ENCODE results near the gene RPS6KA5. TPM values are rescaled to one million over a fixed set of nuclear protein-coding genes. Genes with fewer than 3 reads are reported as not detected.

RPS6KA5 gene
- total RNA-seq, 4 donors from 2014 or later = 3.1 to 10.5 (median 8.1) TPM

GRCh38 chr14:90870950-90871604 is 189.4 kb downstream of the RPS6KA5 start:
- Histone ChIP-seq H3K4me3 (no peak overlapping the region), H3K27me3 (no peaks in the 10 kb centered on the region), H3K27ac (no peak overlapping the region), H3K36me3 (peaks cover 0 to 19% (median 0%) of the 10 kb centered on the region in 3 donors), H3K4me1 (peaks cover 0 to 22% (median 3%) of the 10 kb centered on the region in 3 donors), H3K9me3 (no peaks in the 10 kb centered on the region)
- DNase-seq = no peak
- intact Hi-C loops (cut with DNase I) = no loop called here
- TF ChIP-seq, protein P1, sequence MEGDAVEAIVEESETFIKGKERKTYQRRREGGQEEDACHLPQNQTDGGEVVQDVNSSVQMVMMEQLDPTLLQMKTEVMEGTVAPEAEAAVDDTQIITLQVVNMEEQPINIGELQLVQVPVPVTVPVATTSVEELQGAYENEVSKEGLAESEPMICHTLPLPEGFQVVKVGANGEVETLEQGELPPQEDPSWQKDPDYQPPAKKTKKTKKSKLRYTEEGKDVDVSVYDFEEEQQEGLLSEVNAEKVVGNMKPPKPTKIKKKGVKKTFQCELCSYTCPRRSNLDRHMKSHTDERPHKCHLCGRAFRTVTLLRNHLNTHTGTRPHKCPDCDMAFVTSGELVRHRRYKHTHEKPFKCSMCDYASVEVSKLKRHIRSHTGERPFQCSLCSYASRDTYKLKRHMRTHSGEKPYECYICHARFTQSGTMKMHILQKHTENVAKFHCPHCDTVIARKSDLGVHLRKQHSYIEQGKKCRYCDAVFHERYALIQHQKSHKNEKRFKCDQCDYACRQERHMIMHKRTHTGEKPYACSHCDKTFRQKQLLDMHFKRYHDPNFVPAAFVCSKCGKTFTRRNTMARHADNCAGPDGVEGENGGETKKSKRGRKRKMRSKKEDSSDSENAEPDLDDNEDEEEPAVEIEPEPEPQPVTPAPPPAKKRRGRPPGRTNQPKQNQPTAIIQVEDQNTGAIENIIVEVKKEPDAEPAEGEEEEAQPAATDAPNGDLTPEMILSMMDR (IDR thresholded peaks at IDR 0.05) = no peak
- TF ChIP-seq POLR2A (IDR thresholded peaks at IDR 0.05) = no peak
- WGBS, 2 donors = 37 to 56% methylated on average over 1 of the region's 1 CpG

DNA sequence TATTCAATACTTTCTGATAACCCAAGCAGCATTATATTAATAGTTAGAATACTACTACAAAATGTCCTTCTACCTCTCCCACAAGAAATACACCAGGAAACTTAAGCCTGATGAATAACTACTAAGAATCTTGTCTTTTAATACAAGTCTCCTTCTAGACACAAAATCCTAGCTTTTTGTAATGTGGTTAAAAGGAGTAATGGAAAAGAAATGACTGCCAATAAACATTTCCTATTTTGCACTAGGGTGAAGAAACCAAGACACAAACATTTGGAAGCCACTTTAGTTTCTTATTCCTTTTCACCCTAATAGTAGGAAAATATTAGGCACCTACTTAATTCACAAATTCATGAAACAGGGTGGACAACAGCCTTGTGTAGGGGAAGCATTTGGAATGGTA is 192.9 kb downstream of the RPS6KA5 start:
- H3K27me3 ChIP-seq = no peaks in the 10 kb centered on the region

DNA sequence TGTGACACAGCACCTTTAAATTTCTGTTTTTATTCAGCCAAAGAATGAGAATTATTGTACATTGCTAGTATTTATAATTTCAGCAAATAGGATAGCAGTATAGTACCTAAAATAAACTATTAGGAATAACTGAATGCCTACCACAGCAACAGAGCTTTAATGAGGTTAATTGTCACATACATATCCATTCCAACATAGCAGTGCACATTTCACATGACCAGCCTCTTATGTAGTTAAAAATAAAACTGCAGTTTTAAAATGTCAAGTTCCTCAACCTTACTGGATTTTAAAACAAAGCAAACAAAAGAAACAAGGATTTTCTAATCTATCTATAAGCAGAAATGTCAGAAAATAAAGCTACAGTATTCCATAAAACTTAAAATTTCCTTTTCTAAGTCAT is 193.6 kb downstream of the RPS6KA5 start:
- Histone ChIP-seq H3K27ac (no peak overlapping the region), H3K36me3 (no peaks in the 10 kb centered on the region), H3K9me3 (no peaks in the 10 kb centered on the region), H3K4me1 (peaks cover 0 to 14% (median 3%) of the 10 kb centered on the region in 3 donors), H3K4me3 (no peak overlapping the region), H3K27me3 (no peaks in the 10 kb centered on the region)
- intact Hi-C loops (cut with DNase I) = no loop called here
- TF ChIP-seq POLR2A (IDR thresholded peaks at IDR 0.05) = no peak
- TF ChIP-seq, protein P1 (IDR thresholded peaks at IDR 0.05) = no peak
- DNase-seq = no peak

More for the DNA sequence above, 192.9 kb downstream of the RPS6KA5 start:
- TF ChIP-seq, protein P1 (IDR thresholded peaks at IDR 0.05) = no peak
- no peak for TF ChIP-seq POLR2A (IDR thresholded peaks at IDR 0.05)
- Histone ChIP-seq H3K4me1 (peaks cover 0 to 21% (median 3%) of the 10 kb centered on the region in 3 donors), H3K9me3 (no peaks in the 10 kb centered on the region), H3K36me3 (no peaks in the 10 kb centered on the region), H3K4me3 (no peak overlapping the region), H3K27ac (no peak overlapping the region)
- intact Hi-C loops (cut with DNase I) = no loop called here
- no peak for DNase-seq

- 88 to 91% methylated on average over 2 of the region's 2 CpGs for WGBS, 2 donors
- H3K27me3 ChIP-seq = no peaks in the 10 kb centered on the region
- DNase-seq = no peak
- intact Hi-C loops (cut with DNase I) = no loop called here
- no peak for TF ChIP-seq POLR2A (IDR thresholded peaks at IDR 0.05)
- TF ChIP-seq, protein P1 (IDR thresholded peaks at IDR 0.05) = no peak
- no peaks in the 10 kb centered on the region for H3K36me3 ChIP-seq
- H3K9me3 ChIP-seq = no peaks in the 10 kb centered on the region
- no peaks in the 10 kb centered on the region for H3K4me1 ChIP-seq
- H3K27ac ChIP-seq = no peak overlapping the region
- H3K4me3 ChIP-seq = no peak overlapping the region
Observed at GRCh38 chr14:90864741-90865140, 195.7 kb downstream of the RPS6KA5 start.

GRCh38 chr14:90858511-90858910 is 201.9 kb downstream of the RPS6KA5 start:
- intact Hi-C loops (cut with DNase I) = no loop called here
- no peak for DNase-seq

More at GRCh38 chr14:90858511-90858910, 201.9 kb downstream of the RPS6KA5 start:
- Histone ChIP-seq H3K9me3 (no peaks in the 10 kb centered on the region), H3K27me3 (no peaks in the 10 kb centered on the region), H3K4me1 (no peaks in the 10 kb centered on the region), H3K36me3 (no peaks in the 10 kb centered on the region), H3K4me3 (peak overlapping the region in 1 of 4 donors; percentile 43), H3K27ac (no peak overlapping the region)
- WGBS, 2 donors = 47 to 76% methylated on average over 5 of the region's 5 CpGs
- TF ChIP-seq, protein P1 (IDR thresholded peaks at IDR 0.05) = no peak
- TF ChIP-seq POLR2A (IDR thresholded peaks at IDR 0.05) = no peak
